CD4-positive, alpha-beta T cell (primary cell): ENCODE results near the gene PLCL1. TPM values are rescaled to one million over a fixed set of nuclear protein-coding genes. Genes with fewer than 3 reads are reported as not detected.

ENCODE experiments used
- ATAC-seq: fragments of 200-7000 bp; cut with Tn5 transposase; one replicate; pipeline ENCODE4 v1.10.0; 2022; ENCODE audit warnings: mild to moderate bottlenecking; ENCODE audit not compliant: poor library complexity
- CTCF ChIA-PET: fragments of 350-600 bp; sonication (Branson Sonifier 250); formaldehyde crosslinking; loops from one replicate; lab custom pipeline; 2021; ENCODE audit warnings: antibody characterized with exemption, inconsistent platforms; lab: Charles Lee
- POLR2A ChIA-PET: fragments of 350-600 bp; sonication (Branson Sonifier 250); formaldehyde crosslinking; loops from one replicate; lab custom pipeline; 2021; ENCODE audit warnings: antibody characterized with exemption, inconsistent platforms; lab: Charles Lee
- DNase-seq, 14 experiments: peaks; one replicate each; pipeline ENCODE4 v3.0.0-alpha.2; 2013 to 2020; ENCODE audit warnings: mixed read lengths in 2 of 14
- H3K27ac ChIP-seq, 2 donors: one replicate each; pipeline versions ENCODE4 v1.5.1 to v1.7.0; 2013; ENCODE audit warnings: low read length in 2 of 2, low read depth in 1 of 2, mild to moderate bottlenecking in 1 of 2
- H3K27me3 ChIP-seq, 2 experiments: 1 replicate in 1 of 2; 2 replicates in 1 of 2; pipeline versions ENCODE4 v1.6.1 to v1.7.0; 2013; ENCODE audit warnings: low read length in 2 of 2, control low read depth in 1 of 2, mild to moderate bottlenecking in 1 of 2, moderate library complexity in 1 of 2; ENCODE audit not compliant: insufficient read depth in 2 of 2, control insufficient read depth in 1 of 2
- H3K36me3 ChIP-seq: one replicate; pipeline ENCODE4 v1.6.1; 2013; ENCODE audit warnings: low read length, control low read depth; ENCODE audit not compliant: insufficient read depth
- H3K4me1 ChIP-seq: one replicate; pipeline ENCODE4 v1.6.1; 2013; ENCODE audit warnings: low read length, control low read depth; ENCODE audit not compliant: insufficient read depth
- H3K4me3 ChIP-seq: one replicate; pipeline ENCODE4 v1.5.1; 2013; ENCODE audit warnings: mild to moderate bottlenecking, low read length, moderate library complexity
- H3K9me3 ChIP-seq, 2 experiments: 1 replicate in 1 of 2; 2 replicates in 1 of 2; pipeline versions ENCODE4 v1.6.1 to v1.7.0; 2013; ENCODE audit warnings: low read length in 2 of 2, mild to moderate bottlenecking in 2 of 2, control low read depth in 1 of 2, moderate library complexity in 1 of 2; ENCODE audit not compliant: control insufficient read depth in 1 of 2, insufficient read depth in 1 of 2
- H3K27ac Mint-ChIP-seq: one replicate; pipeline ENCODE4 v1.8.0; 2020; ENCODE audit warnings: mixed read lengths
- H3K27me3 Mint-ChIP-seq: one replicate; pipeline ENCODE4 v1.8.0; 2021; ENCODE audit warnings: mixed read lengths
- H3K36me3 Mint-ChIP-seq: one replicate; pipeline ENCODE4 v1.8.0; 2021; ENCODE audit warnings: low read depth, mixed read lengths
- H3K4me1 Mint-ChIP-seq: one replicate; pipeline ENCODE4 v1.8.0; 2021; ENCODE audit warnings: low read depth, mixed read lengths
- H3K4me3 Mint-ChIP-seq: one replicate; pipeline ENCODE4 v1.8.0; 2020; ENCODE audit warnings: mild to moderate bottlenecking, mixed read lengths
- H3K9me3 Mint-ChIP-seq: one replicate; pipeline ENCODE4 v1.8.0; 2020; ENCODE audit warnings: mixed read lengths
- intact Hi-C, 2 experiments: fragments of 100-400 bp; cut with DNase I in 1 of 2; cut with micrococcal nuclease in 1 of 2; formaldehyde crosslinking; loops; one replicate each; pipeline versions ENCODE4 v1.15.1 to v1.9.0; 2023 to 2025; cut with DNase I, micrococcal nuclease
- total RNA-seq, 174 experiments: library from RNA in 2 of 174; stranded (reverse) in 2 of 174; gene quantifications; one replicate each; pipeline ENCODE4 v1.2.3 and lab custom pipeline; 2021 to 2026
- TF ChIP-seq, protein P1 (sequence below): fragments of 200-600 bp; IDR thresholded peaks from one replicate; pipeline ENCODE4 v1.8.0; 2022; ENCODE audit warnings: antibody characterized with exemption, mild to moderate bottlenecking

PLCL1 gene
- total RNA-seq, 2 experiments from 2014 or later: 27.0 to 28.3 TPM

DNA sequence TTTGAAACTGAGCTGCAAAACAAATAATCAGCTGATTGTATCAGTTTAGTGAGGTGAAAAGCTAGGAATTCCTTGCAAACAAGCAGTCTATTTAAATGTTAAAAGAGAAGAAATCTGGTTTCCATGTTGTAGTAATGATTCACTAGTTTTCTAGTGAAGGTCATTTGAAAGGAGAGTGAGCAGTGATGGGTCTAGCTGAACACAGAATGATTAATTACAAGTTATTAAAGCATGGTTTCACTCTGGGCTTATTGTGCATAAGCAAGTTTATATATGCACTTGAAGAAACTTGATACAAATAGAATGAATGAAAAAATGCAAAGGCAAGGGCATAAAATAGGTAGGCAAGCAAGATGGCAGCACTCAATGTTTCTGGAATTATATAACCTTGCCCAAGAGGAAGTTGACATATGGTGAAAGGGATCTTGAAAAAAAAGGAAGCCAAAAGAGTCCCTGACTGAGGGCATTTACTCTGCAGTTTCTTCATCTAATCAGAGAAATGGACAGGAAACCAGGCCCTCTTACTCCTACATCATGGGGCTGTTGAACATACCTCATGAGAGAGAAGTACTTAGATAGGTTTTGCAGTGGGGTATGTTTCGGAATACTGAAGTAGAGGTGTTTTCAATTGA lies 53.2 kb downstream of the PLCL1 start:
- CTCF ChIA-PET: interaction anchor here (0.7 kb wide), 1 partner anchor 20 kb away, joined by 3 read pairs; no protein-coding TSS in a partner anchor
- H3K27me3 Mint-ChIP-seq: no peaks in the 10 kb centered on the region
- peak overlapping the region; percentile 2 for H3K27ac Mint-ChIP-seq
- no peak overlapping the region for H3K27ac ChIP-seq
- peak overlapping the region; percentile 30 for H3K4me3 Mint-ChIP-seq
- no peak for DNase-seq
- POLR2A ChIA-PET: interaction anchor here (0.7 to 2.0 kb wide), 6 partner anchors 10 to 34 kb away, joined by 3 to 9 read pairs (median 4); no protein-coding TSS in a partner anchor
- no peaks in the 10 kb centered on the region for H3K4me1 ChIP-seq
- TF ChIP-seq, protein P1, sequence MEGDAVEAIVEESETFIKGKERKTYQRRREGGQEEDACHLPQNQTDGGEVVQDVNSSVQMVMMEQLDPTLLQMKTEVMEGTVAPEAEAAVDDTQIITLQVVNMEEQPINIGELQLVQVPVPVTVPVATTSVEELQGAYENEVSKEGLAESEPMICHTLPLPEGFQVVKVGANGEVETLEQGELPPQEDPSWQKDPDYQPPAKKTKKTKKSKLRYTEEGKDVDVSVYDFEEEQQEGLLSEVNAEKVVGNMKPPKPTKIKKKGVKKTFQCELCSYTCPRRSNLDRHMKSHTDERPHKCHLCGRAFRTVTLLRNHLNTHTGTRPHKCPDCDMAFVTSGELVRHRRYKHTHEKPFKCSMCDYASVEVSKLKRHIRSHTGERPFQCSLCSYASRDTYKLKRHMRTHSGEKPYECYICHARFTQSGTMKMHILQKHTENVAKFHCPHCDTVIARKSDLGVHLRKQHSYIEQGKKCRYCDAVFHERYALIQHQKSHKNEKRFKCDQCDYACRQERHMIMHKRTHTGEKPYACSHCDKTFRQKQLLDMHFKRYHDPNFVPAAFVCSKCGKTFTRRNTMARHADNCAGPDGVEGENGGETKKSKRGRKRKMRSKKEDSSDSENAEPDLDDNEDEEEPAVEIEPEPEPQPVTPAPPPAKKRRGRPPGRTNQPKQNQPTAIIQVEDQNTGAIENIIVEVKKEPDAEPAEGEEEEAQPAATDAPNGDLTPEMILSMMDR: no peak
- H3K9me3 ChIP-seq: peaks cover 0 to 3% of the 10 kb centered on the region in 2 experiments
- peaks cover 91% of the 10 kb centered on the region for H3K4me1 Mint-ChIP-seq
- H3K36me3 ChIP-seq: no peaks in the 10 kb centered on the region
- H3K36me3 Mint-ChIP-seq: no peaks in the 10 kb centered on the region
- intact Hi-C loops: no loop called here
- no peak overlapping the region for H3K4me3 ChIP-seq
- ATAC-seq: no peak
- H3K27me3 ChIP-seq: no peaks in the 10 kb centered on the region
- no peaks in the 10 kb centered on the region for H3K9me3 Mint-ChIP-seq

DNA sequence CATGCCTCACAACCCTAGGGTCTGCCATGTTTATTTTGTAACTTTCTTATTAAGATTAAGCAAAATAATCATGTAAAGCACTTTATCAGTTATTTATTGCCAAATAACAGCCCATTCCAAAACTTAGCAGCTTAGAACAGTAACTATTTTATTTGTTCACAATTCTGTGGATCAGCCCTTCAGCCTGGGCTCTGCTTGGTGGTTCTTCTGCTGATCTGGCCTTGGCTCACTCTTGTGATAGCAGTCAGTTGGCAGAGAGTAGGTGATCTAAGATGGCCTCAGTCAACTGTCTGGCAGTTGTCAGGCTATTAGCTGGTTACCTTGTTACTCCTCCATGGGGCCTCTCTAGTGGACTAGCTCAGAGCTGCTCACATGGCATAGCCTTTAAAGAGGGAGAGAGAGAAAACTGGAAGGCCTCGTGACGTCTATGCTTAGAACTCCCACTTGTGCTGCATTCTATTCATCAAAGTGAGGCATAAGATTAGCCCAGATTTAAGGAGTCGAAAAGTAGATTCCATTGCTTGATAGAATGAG lies 54.3 kb downstream of the PLCL1 start:
- Histone ChIP-seq H3K36me3 (no peaks in the 10 kb centered on the region), H3K4me1 (no peaks in the 10 kb centered on the region), H3K9me3 (peaks cover 0 to 3% of the 10 kb centered on the region in 2 experiments), H3K27ac (no peak overlapping the region), H3K27me3 (no peaks in the 10 kb centered on the region), H3K4me3 (no peak overlapping the region)
- Mint-ChIP-seq H3K36me3 (no peaks in the 10 kb centered on the region), H3K27me3 (no peaks in the 10 kb centered on the region), H3K4me3 (no peak overlapping the region), H3K27ac (no peak overlapping the region), H3K4me1 (peaks cover 88% of the 10 kb centered on the region), H3K9me3 (no peaks in the 10 kb centered on the region)
- intact Hi-C loops: no loop called here
- TF ChIP-seq, protein P1: no peak
- DNase-seq (no peak), ATAC-seq (no peak)
- POLR2A ChIA-PET: interaction anchor here (1.0 to 1.6 kb wide), 3 partner anchors 10 to 54 kb away, joined by 3 to 8 read pairs (median 3); partner anchors contain the start of gene PLCL1
- CTCF ChIA-PET: interaction anchor here (1.2 kb wide), 1 partner anchor 8 kb away, joined by 3 read pairs; no protein-coding TSS in a partner anchor

DNA sequence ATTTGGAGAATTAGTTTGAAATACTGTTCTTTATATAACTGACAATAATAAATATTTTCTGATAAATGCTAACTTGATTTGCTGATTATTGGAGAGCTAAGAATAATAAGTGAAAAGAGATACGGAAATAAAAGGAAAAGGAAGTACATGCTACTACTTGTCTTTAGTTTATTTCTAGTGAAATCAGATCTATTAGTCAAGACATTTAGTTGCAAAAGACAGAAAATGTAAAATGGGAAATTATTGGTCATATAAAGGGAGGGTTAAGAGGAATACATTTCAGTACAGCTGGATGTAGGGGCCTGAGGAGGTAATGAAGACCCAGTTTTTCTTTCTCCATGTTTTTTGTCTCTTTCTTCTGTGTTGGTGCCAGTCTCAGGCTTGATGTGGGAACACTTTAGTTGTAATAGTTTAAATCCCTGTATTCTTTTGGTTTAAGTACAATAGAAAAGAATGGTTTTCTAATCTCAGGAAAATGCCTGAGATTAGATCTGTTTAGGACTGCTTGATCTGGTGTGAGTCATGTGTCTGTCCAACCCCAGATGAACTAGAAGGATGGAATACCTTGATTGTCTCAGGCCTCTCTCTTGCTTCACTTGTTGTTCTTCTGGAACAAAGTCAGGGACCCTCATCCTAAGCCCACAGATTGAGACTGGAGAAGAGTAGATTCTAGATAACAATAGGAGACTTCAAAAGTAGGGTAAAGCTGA lies 58.0 kb downstream of the PLCL1 start:
- peaks cover 3% of the 10 kb centered on the region for H3K4me1 ChIP-seq
- no peaks in the 10 kb centered on the region for H3K27me3 Mint-ChIP-seq
- H3K36me3 ChIP-seq: no peaks in the 10 kb centered on the region
- ATAC-seq (no peak), DNase-seq (no peak)
- no peak overlapping the region for H3K27ac Mint-ChIP-seq
- TF ChIP-seq, protein P1: no peak
- H3K27me3 ChIP-seq: no peaks in the 10 kb centered on the region
- POLR2A ChIA-PET: no interaction called here
- no peak overlapping the region for H3K4me3 Mint-ChIP-seq
- peaks cover 79% of the 10 kb centered on the region for H3K4me1 Mint-ChIP-seq
- CTCF ChIA-PET: no interaction called here
- H3K4me3 ChIP-seq: no peak overlapping the region
- no peaks in the 10 kb centered on the region for H3K36me3 Mint-ChIP-seq
- no peak overlapping the region for H3K27ac ChIP-seq
- peaks cover 0 to 3% of the 10 kb centered on the region in 2 experiments for H3K9me3 ChIP-seq
- intact Hi-C loops: no loop called here
- no peaks in the 10 kb centered on the region for H3K9me3 Mint-ChIP-seq
